HepG2 (cell line): ENCODE results near the gene SDC4. TPM values are rescaled to one million over a fixed set of nuclear protein-coding genes. Genes with fewer than 3 reads are reported as not detected.
A peak's percentile ranks its signal among the peaks of the same experiment; 100 is the strongest.

ENCODE experiments used
- AKNA ChIP-seq: sonication (generic); formaldehyde crosslinking; IDR thresholded peaks from 2 replicates; pipeline ENCODE4 v1.4.0; 2020; ENCODE audit warnings: missing genetic modification reagents, borderline replicate concordance
- E2F1 ChIP-seq: sonication (generic); formaldehyde crosslinking; IDR thresholded peaks from 2 replicates; pipeline ENCODE4 v1.5.0; 2020; ENCODE audit warnings: missing genetic modification reagents
- FOXK1 ChIP-seq: sonication (generic); formaldehyde crosslinking; IDR thresholded peaks from 2 replicates; pipeline ENCODE4 v1.4.0; 2020; ENCODE audit warnings: low read depth, missing genetic modification reagents, borderline replicate concordance
- HDAC2 ChIP-seq: sonication (generic); formaldehyde crosslinking; IDR thresholded peaks from 2 replicates; pipeline ENCODE4 v1.4.0; 2020; ENCODE audit warnings: missing genetic modification reagents
- HNRNPK ChIP-seq: fragments of 200-400 bp; formaldehyde crosslinking; IDR thresholded peaks from 2 replicates; pipeline ENCODE4 v1.6.1; 2018; ENCODE audit warnings: low read length, low read depth, moderate library complexity, mild to moderate bottlenecking; ENCODE audit not compliant: poor library complexity, severe bottlenecking
- KMT2B ChIP-seq: IDR thresholded peaks from 2 replicates; pipeline ENCODE4 v1.6.1; 2016; ENCODE audit warnings: missing genetic modification reagents, missing compliant biosample characterization
- MYC ChIP-seq: sonication (generic); formaldehyde crosslinking; IDR thresholded peaks from 2 replicates; pipeline ENCODE4 v1.9.0; 2021; ENCODE audit warnings: missing genetic modification reagents, borderline replicate concordance
- NFKB2 ChIP-seq: sonication (generic); formaldehyde crosslinking; IDR thresholded peaks from 2 replicates; pipeline ENCODE4 v1.4.0; 2020; ENCODE audit warnings: missing genetic modification reagents, borderline replicate concordance
- SMC3 ChIP-seq: IDR thresholded peaks from 2 replicates; pipeline ENCODE4 v1.6.1; 2011; ENCODE audit warnings: low read length, improper control_type of control experiment
- STAG1 ChIP-seq: sonication (generic); formaldehyde crosslinking; IDR thresholded peaks from 2 replicates; pipeline ENCODE4 v1.4.0; 2020; ENCODE audit warnings: missing genetic modification reagents
- ZBTB20 ChIP-seq: sonication (generic); formaldehyde crosslinking; IDR thresholded peaks from 2 replicates; pipeline ENCODE4 v1.8.1; 2023; ENCODE audit warnings: missing genetic modification reagents, low read depth, mild to moderate bottlenecking, borderline replicate concordance
- ZBTB42 ChIP-seq: sonication (generic); formaldehyde crosslinking; IDR thresholded peaks from 2 replicates; pipeline ENCODE4 v1.5.0; 2020; ENCODE audit warnings: mild to moderate bottlenecking, missing genetic modification reagents
- ZFP37 ChIP-seq: sonication (generic); formaldehyde crosslinking; IDR thresholded peaks from 2 replicates; pipeline ENCODE4 v1.4.0; 2020; ENCODE audit warnings: missing genetic modification reagents, borderline replicate concordance
- ZNF124 ChIP-seq: sonication (generic); formaldehyde crosslinking; IDR thresholded peaks from 2 replicates; pipeline ENCODE4 v1.4.0; 2020; ENCODE audit warnings: missing genetic modification reagents
- ZNF547 ChIP-seq: sonication (generic); formaldehyde crosslinking; IDR thresholded peaks from 2 replicates; pipeline ENCODE4 v1.5.1; 2020; ENCODE audit warnings: mild to moderate bottlenecking, missing genetic modification reagents
- polyA plus RNA-seq, 8 experiments: library from polyadenylated mRNA; depleted of rRNA in 3 of 8; stranded (reverse) in 7 of 8; unstranded in 1 of 8; fragments of >200 nt; fragmentation: Illumina TruSeq in 4 of 8; extraction: Trizol in 4 of 8; gene quantifications; 2 replicates each; pipeline versions ENCODE4 v1.2.1 to v1.2.3, GENCODE V29; 2011 to 2016; ENCODE audit warnings: low read depth in 4 of 8, missing spikeins in 1 of 8, mixed read lengths in 1 of 8; ENCODE audit not compliant: insufficient read depth in 1 of 8
- total RNA-seq, 5 experiments: library from RNA; depleted of rRNA; stranded (reverse); fragments of >200 nt; fragmentation: Illumina TruSeq; extraction: Trizol; gene quantifications; 2 replicates each; pipeline ENCODE4 v1.2.3, GENCODE V29; 2016; ENCODE audit warnings: low read depth in 1 of 5
- TF ChIP-seq, protein P1 (sequence below): sonication (generic); formaldehyde crosslinking; IDR thresholded peaks from 2 replicates; pipeline ENCODE4 v1.8.1; 2023; ENCODE audit warnings: mild to moderate bottlenecking, inconsistent platforms, moderate library complexity, missing genetic modification reagents, borderline replicate concordance
- TF ChIP-seq, protein P2 (sequence below): IDR thresholded peaks from 2 replicates; pipeline ENCODE4 v1.6.1; 2016; ENCODE audit warnings: missing compliant biosample characterization, missing genetic modification reagents, borderline replicate concordance
- TF ChIP-seq, protein P3 (sequence below): sonication (generic); formaldehyde crosslinking; conservative IDR thresholded peaks from 2 replicates; pipeline ENCODE4 v1.4.0; 2020; ENCODE audit warnings: missing genetic modification reagents
- TF ChIP-seq, protein P4 (sequence below): sonication (generic); formaldehyde crosslinking; IDR thresholded peaks from 2 replicates; pipeline ENCODE4 v1.5.1; 2020; ENCODE audit warnings: missing genetic modification reagents, mild to moderate bottlenecking, borderline replicate concordance

SDC4 gene
- total and polyA plus RNA-seq, 2 of the 13 experiments (the other 11 are each of a cell fraction or from before 2014, with no cell fraction given) = 49.0 to 65.1 TPM

- TF ChIP-seq E2F1 (peak; percentile 83), HNRNPK (peak; percentile 82), SMC3 (peak; percentile 7; the same call in 1 of the 2 replicates), ZBTB42 (0 out of 2 replicates have a peak, but pooled peaks have one; percentile 61), NFKB2 (CRISPR knock-in tag) (peak; percentile 21; the same call in 1 of the 2 replicates), HDAC2 (CRISPR knock-in tag) (0 out of 2 replicates have a peak, but pooled peaks have one; percentile 28), ZNF124 (CRISPR knock-in tag) (0 out of 2 replicates have a peak, but pooled peaks have one; percentile 36), MYC (no peak; the same call in 1 of the 2 replicates), KMT2B (CRISPR knock-in tag) (no peak), ZNF547 (peak; percentile 78), ZFP37 (CRISPR knock-in tag) (no peak), STAG1 (CRISPR knock-in tag) (peak; percentile 58), AKNA (CRISPR knock-in tag) (no peak), ZBTB20 (CRISPR knock-in tag) (no peak), FOXK1 (CRISPR knock-in tag) (peak; percentile 13; the same call in 1 of the 2 replicates)
- TF ChIP-seq, protein P1, sequence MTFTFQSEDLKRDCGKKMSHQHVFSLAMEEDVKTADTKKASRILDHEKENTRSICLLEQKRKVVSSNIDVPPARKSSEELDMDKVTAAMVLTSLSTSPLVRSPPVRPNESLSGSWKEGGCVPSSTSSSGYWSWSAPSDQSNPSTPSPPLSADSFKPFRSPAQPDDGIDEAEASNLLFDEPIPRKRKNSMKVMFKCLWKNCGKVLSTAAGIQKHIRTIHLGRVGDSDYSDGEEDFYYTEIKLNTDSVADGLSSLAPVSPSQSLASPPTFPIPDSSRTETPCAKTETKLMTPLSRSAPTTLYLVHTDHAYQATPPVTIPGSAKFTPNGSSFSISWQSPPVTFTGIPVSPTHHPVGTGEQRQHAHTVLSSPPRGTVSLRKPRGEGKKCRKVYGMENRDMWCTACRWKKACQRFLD (CRISPR knock-in tag) = 0 out of 2 replicates have a peak, but pooled peaks have one; percentile 30
- TF ChIP-seq, protein P2, sequence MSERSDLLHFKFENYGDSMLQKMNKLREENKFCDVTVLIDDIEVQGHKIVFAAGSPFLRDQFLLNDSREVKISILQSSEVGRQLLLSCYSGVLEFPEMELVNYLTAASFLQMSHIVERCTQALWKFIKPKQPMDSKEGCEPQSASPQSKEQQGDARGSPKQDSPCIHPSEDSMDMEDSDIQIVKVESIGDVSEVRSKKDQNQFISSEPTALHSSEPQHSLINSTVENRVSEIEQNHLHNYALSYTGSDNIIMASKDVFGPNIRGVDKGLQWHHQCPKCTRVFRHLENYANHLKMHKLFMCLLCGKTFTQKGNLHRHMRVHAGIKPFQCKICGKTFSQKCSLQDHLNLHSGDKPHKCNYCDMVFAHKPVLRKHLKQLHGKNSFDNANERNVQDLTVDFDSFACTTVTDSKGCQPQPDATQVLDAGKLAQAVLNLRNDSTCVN (CRISPR knock-in tag) = no peak
- TF ChIP-seq, protein P3, sequence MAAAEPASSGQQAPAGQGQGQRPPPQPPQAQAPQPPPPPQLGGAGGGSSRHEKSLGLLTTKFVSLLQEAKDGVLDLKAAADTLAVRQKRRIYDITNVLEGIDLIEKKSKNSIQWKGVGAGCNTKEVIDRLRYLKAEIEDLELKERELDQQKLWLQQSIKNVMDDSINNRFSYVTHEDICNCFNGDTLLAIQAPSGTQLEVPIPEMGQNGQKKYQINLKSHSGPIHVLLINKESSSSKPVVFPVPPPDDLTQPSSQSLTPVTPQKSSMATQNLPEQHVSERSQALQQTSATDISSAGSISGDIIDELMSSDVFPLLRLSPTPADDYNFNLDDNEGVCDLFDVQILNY (CRISPR knock-in tag) = peak; percentile 93
- TF ChIP-seq, protein P4, sequence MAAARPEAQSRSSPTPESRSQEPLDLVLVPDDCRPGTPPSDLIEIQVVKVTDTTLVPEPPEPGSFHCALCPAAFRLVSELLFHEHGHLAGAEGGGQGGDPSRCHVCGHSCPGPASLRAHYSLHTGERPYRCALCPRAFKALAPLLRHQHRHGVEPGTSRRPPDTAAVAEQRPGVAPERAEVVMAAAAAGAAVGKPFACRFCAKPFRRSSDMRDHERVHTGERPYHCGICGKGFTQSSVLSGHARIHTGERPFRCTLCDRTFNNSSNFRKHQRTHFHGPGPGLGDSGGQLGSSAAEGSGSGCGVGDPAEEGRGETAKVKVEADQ (CRISPR knock-in tag) = 0 out of 2 replicates have a peak, but pooled peaks have one; percentile 52
These were observed 41.7 kb downstream of the SDC4 start, which contains the start of gene RBPJL (continued) for GRCh38 chr20:45306431-45306982.
